ENCODE results near the gene ALDH3B1.

DNA sequence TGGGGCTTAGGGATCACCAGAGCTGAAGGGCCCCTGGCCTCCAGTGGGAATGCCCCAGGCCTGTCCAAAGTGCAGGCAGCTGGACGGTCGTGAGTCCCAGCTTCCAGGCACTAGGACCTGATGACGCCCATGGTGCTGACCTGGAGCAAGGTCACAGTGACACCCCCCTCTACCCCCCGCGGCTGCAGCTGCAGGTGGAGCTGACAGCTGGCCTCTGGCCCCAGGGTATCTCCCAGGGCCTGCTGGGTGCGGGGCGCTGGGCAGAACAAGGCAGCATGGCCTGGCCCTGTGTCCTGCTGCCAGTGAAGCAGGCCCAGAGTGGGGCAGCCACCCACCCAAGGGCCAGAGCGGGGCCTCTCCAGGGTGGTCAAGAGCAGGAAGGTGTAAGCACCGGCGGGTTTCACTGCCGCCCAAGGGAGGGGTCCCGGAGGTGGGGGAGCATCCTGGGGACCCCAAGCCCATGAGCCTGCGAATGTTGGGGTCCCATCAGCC, 28.1 kb downstream of the ALDH3B1 start:
- TF ChIP-seq CTCF (conservative IDR thresholded peaks at IDR 0.05; ENCODE audit: low read length) (no peak), EZH2phosphoT487 (IDR thresholded peaks at IDR 0.05; ENCODE audit: borderline replicate concordance) (no peak)
